Measurements from ENCODE around the gene MSN.

MSN gene

DNA sequence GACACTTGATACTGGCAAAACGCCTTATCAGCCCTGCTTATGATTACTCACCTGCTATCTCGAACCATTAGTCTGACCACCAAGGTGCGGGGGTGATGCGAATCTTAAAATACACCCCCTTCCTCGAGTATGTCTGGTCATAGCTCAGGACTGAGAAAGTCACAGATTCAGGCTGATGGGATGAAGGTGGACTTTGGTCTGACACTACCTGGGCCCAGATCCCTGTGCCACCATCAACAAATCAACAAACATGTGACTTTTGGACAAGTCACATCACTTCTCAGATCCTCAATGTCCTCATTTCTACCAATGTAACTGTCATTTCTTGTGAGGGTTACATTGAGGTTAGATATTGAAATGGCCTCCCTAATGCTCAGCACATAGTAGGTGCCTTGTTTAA is 9.8 kb upstream of the MSN start:
- TF ChIP-seq CTCF (IDR thresholded peaks at IDR 0.05; ENCODE audit: low read depth, low read length, poor library complexity, severe bottlenecking) (no peak), EZH2phosphoT487 (IDR thresholded peaks at IDR 0.05; ENCODE audit: borderline replicate concordance, low read length) (no peak)
- Histone ChIP-seq H3K4me2 (ENCODE audit: low read length) (no peak overlapping the region), H4K20me1 (ENCODE audit: control insufficient read depth, insufficient read depth, low read depth, low read length) (no peaks in the 10 kb centered on the region), H3K27ac (ENCODE audit: low read depth, low read length) (no peak overlapping the region), H3K9me3 (ENCODE audit: control insufficient read depth, insufficient read depth, low read length) (peaks cover 4% of the 10 kb centered on the region; the same call in 1 of the 2 replicates), H3K36me3 (ENCODE audit: control insufficient read depth, low read length) (no peaks in the 10 kb centered on the region), H3K4me3 (ENCODE audit: low read length) (no peak overlapping the region), H3K27me3 (ENCODE audit: control insufficient read depth, low read length) (no peaks in the 10 kb centered on the region), H3K79me2 (ENCODE audit: control insufficient read depth, low read length) (no peaks in the 10 kb centered on the region), H3F3A (ENCODE audit: control insufficient read depth, insufficient read depth) (no peaks in the 10 kb centered on the region), H3K9me2 (replicated peaks; ENCODE audit: control insufficient read depth, low read length) (no peaks in the 10 kb centered on the region), H3K4me1 (ENCODE audit: control insufficient read depth, low read length) (peaks cover 9% of the 10 kb centered on the region)

- no peak for TF ChIP-seq EZH2phosphoT487 (IDR thresholded peaks at IDR 0.05; ENCODE audit: borderline replicate concordance, low read length)
- no peak for TF ChIP-seq CTCF (IDR thresholded peaks at IDR 0.05; ENCODE audit: low read depth, low read length, poor library complexity, severe bottlenecking)
- Histone ChIP-seq H3K4me3 (ENCODE audit: low read length) (no peak overlapping the region), H3F3A (ENCODE audit: control insufficient read depth, insufficient read depth) (no peaks in the 10 kb centered on the region), H3K79me2 (ENCODE audit: control insufficient read depth, low read length) (no peaks in the 10 kb centered on the region), H3K27ac (ENCODE audit: low read depth, low read length) (no peak overlapping the region), H4K20me1 (ENCODE audit: control insufficient read depth, insufficient read depth, low read depth, low read length) (no peaks in the 10 kb centered on the region), H3K36me3 (ENCODE audit: control insufficient read depth, low read length) (no peaks in the 10 kb centered on the region), H3K9me3 (ENCODE audit: control insufficient read depth, insufficient read depth, low read length) (peaks cover 4% of the 10 kb centered on the region; the same call in 1 of the 2 replicates), H3K4me2 (ENCODE audit: low read length) (no peak overlapping the region), H3K27me3 (ENCODE audit: control insufficient read depth, low read length) (no peaks in the 10 kb centered on the region), H3K4me1 (ENCODE audit: control insufficient read depth, low read length) (peaks cover 9% of the 10 kb centered on the region), H3K9me2 (replicated peaks; ENCODE audit: control insufficient read depth, low read length) (no peaks in the 10 kb centered on the region)
Measured at GRCh38 chrX:65658229-65658628, 9.2 kb upstream of the MSN start.

- H3K4me2 ChIP-seq (ENCODE audit: low read length), result peak overlapping the region; percentile 46
- H3K27me3 ChIP-seq (ENCODE audit: control insufficient read depth, low read length), result no peaks in the 10 kb centered on the region
- peaks cover 35% of the 10 kb centered on the region for H3K36me3 ChIP-seq (ENCODE audit: control insufficient read depth, low read length)
- H3K9me2 ChIP-seq (replicated peaks; ENCODE audit: control insufficient read depth, low read length), result no peaks in the 10 kb centered on the region
- peaks cover 44% of the 10 kb centered on the region for H3K79me2 ChIP-seq (ENCODE audit: control insufficient read depth, low read length)
- peaks cover 1% of the 10 kb centered on the region; the same call in 1 of the 2 replicates for H3K9me3 ChIP-seq (ENCODE audit: control insufficient read depth, insufficient read depth, low read length)
- H3K4me3 ChIP-seq (ENCODE audit: low read length), result peak overlapping the region; percentile 91
- H4K20me1 ChIP-seq (ENCODE audit: control insufficient read depth, insufficient read depth, low read depth, low read length), result no peaks in the 10 kb centered on the region
- peak overlapping the region; percentile 37 for H3K27ac ChIP-seq (ENCODE audit: low read depth, low read length)
- no peak for TF ChIP-seq EZH2phosphoT487 (IDR thresholded peaks at IDR 0.05; ENCODE audit: borderline replicate concordance, low read length)
- TF ChIP-seq CTCF (IDR thresholded peaks at IDR 0.05; ENCODE audit: low read depth, low read length, poor library complexity, severe bottlenecking), result no peak
- no peaks in the 10 kb centered on the region for H3F3A ChIP-seq (ENCODE audit: control insufficient read depth, insufficient read depth)
- H3K4me1 ChIP-seq (ENCODE audit: control insufficient read depth, low read length), result peaks cover 35% of the 10 kb centered on the region
Measured at GRCh38 chrX:65667157-65667502, 324 bp upstream of the MSN start.

Measured in DOHH2 (cell line).